Measurements from ENCODE around the gene NMD3. TPM values are rescaled to one million over a fixed set of nuclear protein-coding genes. Genes with fewer than 3 reads are reported as not detected.
"Not testable (repeated sequence)": the region's sequence is repeated elsewhere in the genome, so short reads cannot be mapped to it uniquely, and the experiment has no call there.

The NMD3 gene
- 10 to 100 TPM; 35.0 to 54.4 (median 39.1) TPM for total RNA-seq

DNA sequence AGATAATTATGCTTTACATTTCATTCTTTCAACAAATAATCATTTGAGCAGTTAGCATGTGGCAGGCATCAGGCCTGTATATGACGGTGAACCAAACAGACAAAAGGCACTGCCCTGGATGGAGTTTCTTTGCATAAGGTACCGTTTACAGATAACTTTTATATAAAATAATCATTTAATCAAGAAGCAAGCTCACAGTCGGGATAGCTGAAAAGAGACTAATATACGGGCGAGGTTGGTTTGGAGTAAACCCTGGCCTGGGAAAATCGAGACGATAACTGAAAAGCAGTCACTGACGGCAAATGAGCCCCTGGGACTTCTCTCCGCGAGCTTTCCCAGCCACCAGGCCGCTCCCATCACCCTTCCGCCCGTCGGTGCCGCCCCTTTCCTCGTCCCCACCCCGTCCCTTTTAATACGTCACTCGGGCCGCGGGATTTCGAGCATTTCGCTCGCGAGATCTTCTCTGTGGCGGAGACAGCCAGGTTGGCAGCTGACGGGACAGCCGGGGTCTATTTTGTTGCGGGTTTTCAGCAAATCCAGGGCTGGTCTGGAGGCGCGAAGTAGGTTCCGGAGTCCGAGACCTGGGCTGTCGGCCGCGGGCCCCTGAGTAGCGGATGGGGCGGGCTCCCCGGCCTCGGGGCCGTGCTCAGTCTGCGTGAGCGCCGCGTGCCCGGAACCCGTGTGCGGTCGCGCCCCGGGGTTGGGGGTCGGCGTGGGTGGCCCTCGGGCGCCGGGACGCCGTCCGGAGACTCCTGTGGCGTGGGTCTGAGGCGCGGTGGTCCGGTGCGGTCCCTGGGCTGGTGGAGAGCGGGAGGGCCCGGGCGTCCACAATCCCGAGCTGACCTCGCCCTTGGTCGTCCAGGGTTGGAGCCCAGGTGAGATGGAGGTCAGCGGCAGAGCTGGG lies at the start of gene NMD3:
Gene NMD3, plus strand, starts transcription at position 462 of the 904 bp plus-strand sequence. CDS start 703 bp downstream, outside the sequence.
- intact Hi-C loops (cut with DNase I), result no loop called here
- Histone ChIP-seq H3K27me3 (no peaks in the 10 kb centered on the region), H3K4me3 (replicated peaks in 1 of 3) (peak within 1 kb of the TSS; percentile 91 to 98 (median 91)), H3K4me1 (peaks cover 14 to 26% of the 10 kb centered on the region in 2 donors), H3K9me3 (no peaks in the 10 kb centered on the region), H3K36me3 (no peaks in the 10 kb centered on the region), H3K27ac (peak within 1 kb of the TSS; percentile 91 to 93 (median 92))
- DNase-seq, result peak; percentile 90 to 95
- TF ChIP-seq POLR2A (IDR thresholded peaks at IDR 0.05), result peak in 1 of 2 donors; percentile 91
- TF ChIP-seq, protein P1, sequence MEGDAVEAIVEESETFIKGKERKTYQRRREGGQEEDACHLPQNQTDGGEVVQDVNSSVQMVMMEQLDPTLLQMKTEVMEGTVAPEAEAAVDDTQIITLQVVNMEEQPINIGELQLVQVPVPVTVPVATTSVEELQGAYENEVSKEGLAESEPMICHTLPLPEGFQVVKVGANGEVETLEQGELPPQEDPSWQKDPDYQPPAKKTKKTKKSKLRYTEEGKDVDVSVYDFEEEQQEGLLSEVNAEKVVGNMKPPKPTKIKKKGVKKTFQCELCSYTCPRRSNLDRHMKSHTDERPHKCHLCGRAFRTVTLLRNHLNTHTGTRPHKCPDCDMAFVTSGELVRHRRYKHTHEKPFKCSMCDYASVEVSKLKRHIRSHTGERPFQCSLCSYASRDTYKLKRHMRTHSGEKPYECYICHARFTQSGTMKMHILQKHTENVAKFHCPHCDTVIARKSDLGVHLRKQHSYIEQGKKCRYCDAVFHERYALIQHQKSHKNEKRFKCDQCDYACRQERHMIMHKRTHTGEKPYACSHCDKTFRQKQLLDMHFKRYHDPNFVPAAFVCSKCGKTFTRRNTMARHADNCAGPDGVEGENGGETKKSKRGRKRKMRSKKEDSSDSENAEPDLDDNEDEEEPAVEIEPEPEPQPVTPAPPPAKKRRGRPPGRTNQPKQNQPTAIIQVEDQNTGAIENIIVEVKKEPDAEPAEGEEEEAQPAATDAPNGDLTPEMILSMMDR (IDR thresholded peaks at IDR 0.05), result no peak
- 0 to 1% methylated on average over 32 to 36 of the region's 71 CpGs for WGBS, 2 donors

GRCh38 chr3:161171639-161172552 lies 49.2 kb upstream of the NMD3 start:
- intact Hi-C loops (cut with DNase I), result no loop called here
- WGBS, 2 donors, result 52 to 58% methylated on average over 2 of the region's 2 CpGs
- Histone ChIP-seq H3K36me3 (no peaks in the 10 kb centered on the region), H3K9me3 (no peaks in the 10 kb centered on the region), H3K27me3 (no peaks in the 10 kb centered on the region), H3K4me3 (replicated peaks in 1 of 3) (no peak overlapping the region), H3K27ac (peak overlapping the region in 1 of 3 donors; percentile 24), H3K4me1 (peaks cover 5 to 10% of the 10 kb centered on the region in 2 donors)
- peak; percentile 14 to 33 for DNase-seq
- no peak for TF ChIP-seq POLR2A (IDR thresholded peaks at IDR 0.05)
- TF ChIP-seq, protein P1 (IDR thresholded peaks at IDR 0.05), result peak in 3 of 6 experiments; percentile 31 to 36 (median 35)

GRCh38 chr3:161175506-161175905 lies 45.6 kb upstream of the NMD3 start:
- no peak for DNase-seq
- WGBS, 2 donors, result 72 to 74% methylated on average over 1 of the region's 1 CpG
- Histone ChIP-seq H3K4me3 (replicated peaks in 1 of 3) (no peak overlapping the region), H3K27ac (no peak overlapping the region), H3K9me3 (no peaks in the 10 kb centered on the region), H3K4me1 (peaks cover 5 to 10% of the 10 kb centered on the region in 2 donors), H3K36me3 (no peaks in the 10 kb centered on the region), H3K27me3 (no peaks in the 10 kb centered on the region)
- intact Hi-C loops (cut with DNase I), result no loop called here
- TF ChIP-seq, protein P1 (IDR thresholded peaks at IDR 0.05), result no peak
- no peak for TF ChIP-seq POLR2A (IDR thresholded peaks at IDR 0.05)

- 76 to 80% methylated on average over 3 of the region's 3 CpGs for WGBS, 2 donors
- no peaks in the 10 kb centered on the region for H3K27me3 ChIP-seq
- no peaks in the 10 kb centered on the region for H3K9me3 ChIP-seq
- H3K4me1 ChIP-seq, result no peaks in the 10 kb centered on the region
- no peak for DNase-seq
- H3K27ac ChIP-seq, result no peak overlapping the region
- H3K36me3 ChIP-seq, result no peaks in the 10 kb centered on the region
- H3K4me3 ChIP-seq (replicated peaks in 1 of 3), result no peak overlapping the region
- intact Hi-C loops (cut with DNase I), result no loop called here
- TF ChIP-seq, protein P1 (IDR thresholded peaks at IDR 0.05), result no peak
- no peak for TF ChIP-seq POLR2A (IDR thresholded peaks at IDR 0.05)
Measured at GRCh38 chr3:161177991-161178390, 43.1 kb upstream of the NMD3 start.

DNA sequence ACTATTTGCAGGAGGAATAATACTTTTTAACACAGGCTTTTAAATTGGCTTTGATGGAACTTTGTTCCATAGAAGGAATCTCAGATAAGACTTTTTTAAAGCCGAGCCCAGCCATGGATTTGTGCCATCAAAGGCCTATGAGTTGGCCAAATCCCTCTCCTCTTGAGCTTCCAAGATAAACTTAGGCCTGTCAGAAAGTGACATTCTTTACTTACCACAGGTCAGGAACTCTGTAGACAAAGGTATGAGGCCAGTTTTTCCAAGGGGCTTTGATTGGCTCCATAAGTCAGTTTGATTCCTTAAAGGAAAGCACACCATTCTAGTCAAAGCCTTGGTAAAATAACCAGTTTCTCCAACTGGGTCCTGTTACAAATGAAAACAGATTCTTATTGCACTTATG lies 39.7 kb upstream of the NMD3 start:
- H3K36me3 ChIP-seq; H3K4me3 ChIP-seq (replicated peaks in 1 of 3); H3K27me3 ChIP-seq; H3K4me1 ChIP-seq; H3K9me3 ChIP-seq; H3K27ac ChIP-seq; intact Hi-C loops (cut with DNase I): not testable (repeated sequence)
- 6 to 20% methylated on average over 1 of the region's 1 CpG for WGBS, 2 donors
- DNase-seq, result peak; percentile 15 to 31
